SK-N-SH (cell line): ENCODE data around the gene FAM241A. TPM values are rescaled to one million over a fixed set of nuclear protein-coding genes. Genes with fewer than 3 reads are reported as not detected.

Experiments
- CTCF ChIA-PET: fragments of 300-600, 350-600 bp; formaldehyde crosslinking; extraction: SDS; loops from one replicate; lab custom pipeline; 2021; lab: Yijun Ruan, JAX
- POLR2A ChIA-PET: fragments of 350-600 bp; sonication (Branson Sonifier 250); formaldehyde crosslinking; extraction: SDS; loops from one replicate; lab custom pipeline; 2020; ENCODE audit warnings: antibody characterized with exemption, inconsistent platforms; lab: Yijun Ruan, JAX
- DNase-seq: peaks from one replicate; pipeline ENCODE4 v3.0.0; 2012
- H2AFZ ChIP-seq: fragments of 200-600 bp; sonication (generic); 2 replicates; pipeline ENCODE4 v1.8.1; 2016; ENCODE audit warnings: antibody characterized with exemption, mild to moderate bottlenecking, low read depth
- H3F3A ChIP-seq: fragments of 200-600 bp; sonication (generic); replicated peaks from 2 replicates; pipeline ENCODE3; 2016; ENCODE audit warnings: antibody characterized with exemption, mild to moderate bottlenecking; ENCODE audit not compliant: insufficient read depth
- H3K27ac ChIP-seq, 2 experiments: fragments of 200-500 bp in 1 of 2; fragments of 200-600 bp in 1 of 2; sonication (Bioruptor generic) in 1 of 2; sonication (generic), shearing (Covaris generic) in 1 of 2; 2 replicates each; pipeline versions ENCODE4 v1.5.1 to v1.6.1; 2014 to 2016; ENCODE audit warnings: low read depth in 2 of 2, inconsistent platforms in 1 of 2, low read length in 1 of 2, mild to moderate bottlenecking in 1 of 2, mixed read lengths in 1 of 2
- H3K27me3 ChIP-seq: fragments of 200-600 bp; sonication (generic), shearing (Covaris generic); 2 replicates; pipeline ENCODE4 v1.6.1; 2016; ENCODE audit warnings: mixed run types; ENCODE audit not compliant: insufficient read depth
- H3K36me3 ChIP-seq, 2 experiments: fragments of 200-500 bp in 1 of 2; fragments of 200-600 bp in 1 of 2; sonication (Bioruptor generic) in 1 of 2; sonication (generic) in 1 of 2; replicated peaks in 1 of 2; 2 replicates each; pipeline versions ENCODE3 to v1.5.1; 2014 to 2016; ENCODE audit warnings: low read length in 1 of 2, mild to moderate bottlenecking in 1 of 2; ENCODE audit not compliant: insufficient read depth in 2 of 2, control insufficient read depth in 1 of 2
- H3K4me1 ChIP-seq, 2 experiments: fragments of 200-500 bp in 1 of 2; fragments of 200-600 bp in 1 of 2; sonication (Bioruptor generic) in 1 of 2; sonication (generic), shearing (Covaris generic) in 1 of 2; 2 replicates each; pipeline versions ENCODE4 v1.5.1 to v1.6.1; 2014 to 2016; ENCODE audit warnings: low read depth in 1 of 2, low read length in 1 of 2, mixed run types in 1 of 2; ENCODE audit not compliant: insufficient read depth in 2 of 2, control insufficient read depth in 1 of 2
- H3K4me2 ChIP-seq: fragments of 200-600 bp; sonication (generic), shearing (Covaris generic); 2 replicates; pipeline ENCODE4 v1.6.1; 2017; ENCODE audit warnings: mixed run types
- H3K4me3 ChIP-seq, 2 experiments: fragments of 200-500 bp in 1 of 2; fragments of 200-600 bp in 1 of 2; sonication (Bioruptor generic) in 1 of 2; sonication (generic), shearing (Covaris generic) in 1 of 2; 2 replicates each; pipeline versions ENCODE4 v1.5.1 to v1.8.1; 2014 to 2016; ENCODE audit warnings: low read depth in 2 of 2, inconsistent platforms in 1 of 2, low read length in 1 of 2, mild to moderate bottlenecking in 1 of 2, mixed read lengths in 1 of 2, moderate library complexity in 1 of 2
- H3K79me2 ChIP-seq: fragments of 200-600 bp; sonication (generic); 2 replicates; pipeline ENCODE4 v1.8.1; 2017; ENCODE audit warnings: mild to moderate bottlenecking; ENCODE audit not compliant: insufficient read depth
- H3K9ac ChIP-seq: fragments of 200-600 bp; sonication (generic); 2 replicates; pipeline ENCODE4 v1.6.1; 2017; ENCODE audit warnings: mixed run types
- H3K9me2 ChIP-seq: fragments of 200-600 bp; sonication (generic); 2 replicates; pipeline ENCODE4 v1.6.1; 2017; ENCODE audit warnings: mixed run types
- H3K9me3 ChIP-seq: fragments of 200-600 bp; sonication (generic); 2 replicates; pipeline ENCODE4 v1.6.1; 2017; ENCODE audit warnings: mixed run types, mild to moderate bottlenecking, moderate library complexity
- H4K20me1 ChIP-seq: fragments of 200-600 bp; sonication (generic); 2 replicates; pipeline ENCODE4 v1.6.1; 2017; ENCODE audit warnings: mild to moderate bottlenecking, mixed run types; ENCODE audit not compliant: insufficient read depth
- EP300 ChIP-seq, 2 experiments: IDR thresholded peaks; 2 replicates each; pipeline versions ENCODE4 v1.4.0 to v1.6.1; 2012; ENCODE audit warnings: borderline replicate concordance in 1 of 2, low read depth in 1 of 2, low read length in 1 of 2
- FOXM1 ChIP-seq: IDR thresholded peaks from 2 replicates; pipeline ENCODE4 v1.4.0; 2012; ENCODE audit warnings: low read depth, mild to moderate bottlenecking
- GABPA ChIP-seq: IDR thresholded peaks from 2 replicates; pipeline ENCODE4 v1.4.0; 2012; ENCODE audit warnings: low read depth, mild to moderate bottlenecking
- GATA2 ChIP-seq: sonication (generic); formaldehyde crosslinking; IDR thresholded peaks from 2 replicates; pipeline ENCODE4 v1.5.0; 2020; ENCODE audit warnings: mild to moderate bottlenecking, missing genetic modification reagents
- IRF3 ChIP-seq: fragments of 150-350 bp; IDR thresholded peaks from 2 replicates; pipeline ENCODE4 v1.6.1; 2016; ENCODE audit warnings: mild to moderate bottlenecking, low read depth, low read length
- MAX ChIP-seq: IDR thresholded peaks from 2 replicates; pipeline ENCODE4 v1.4.0; 2012; ENCODE audit warnings: low read depth
- MEF2A ChIP-seq: IDR thresholded peaks from 2 replicates; pipeline ENCODE4 v1.4.0; 2012; ENCODE audit warnings: low read depth, borderline replicate concordance
- NFIC ChIP-seq: IDR thresholded peaks from 2 replicates; pipeline ENCODE4 v1.4.0; 2012; ENCODE audit warnings: borderline replicate concordance
- PBX3 ChIP-seq: IDR thresholded peaks from 2 replicates; pipeline ENCODE4; 2012
- RAD21 ChIP-seq: IDR thresholded peaks from 2 replicates; pipeline ENCODE4 v1.6.1; 2012; ENCODE audit warnings: mild to moderate bottlenecking, low read length
- RCOR1 ChIP-seq: fragments of 150-350 bp; IDR thresholded peaks from 2 replicates; pipeline ENCODE4 v1.6.1; 2017; ENCODE audit warnings: antibody characterized with exemption, low read length
- RFX5 ChIP-seq: IDR thresholded peaks from 2 replicates; pipeline ENCODE4 v1.6.1; 2012; ENCODE audit warnings: mild to moderate bottlenecking, improper control_type of control experiment, low read length
- RXRA ChIP-seq: IDR thresholded peaks from 2 replicates; pipeline ENCODE4 v1.4.0; 2012; ENCODE audit warnings: low read depth, mild to moderate bottlenecking, borderline replicate concordance
- TAF1 ChIP-seq: IDR thresholded peaks from 2 replicates; pipeline ENCODE4 v1.6.1; 2012; ENCODE audit warnings: low read depth, mild to moderate bottlenecking, low read length, moderate library complexity, borderline replicate concordance
- TCF12 ChIP-seq: IDR thresholded peaks from 2 replicates; pipeline ENCODE4 v1.4.0; 2012
- TEAD4 ChIP-seq: IDR thresholded peaks from 2 replicates; pipeline ENCODE4 v1.4.0; 2012; ENCODE audit warnings: mild to moderate bottlenecking, borderline replicate concordance; ENCODE audit not compliant: insufficient read depth
- USF1 ChIP-seq: IDR thresholded peaks from 2 replicates; pipeline ENCODE4 v1.4.0; 2012; ENCODE audit warnings: low read depth, borderline replicate concordance
- USF2 ChIP-seq: fragments of 150-350 bp; IDR thresholded peaks from 2 replicates; pipeline ENCODE4 v1.6.1; 2017; ENCODE audit warnings: antibody characterized with exemption, low read length, low read depth, borderline replicate concordance
- WGBS: methylation state at CpG from one replicate; pipeline ENCODE4 v1.1.6; 2017; ENCODE audit warnings: low lambda C conversion rate; 5-methylcytosine and 5-hydroxymethylcytosine counted together
- polyA plus RNA-seq, 3 experiments: library from polyadenylated mRNA; depleted of rRNA; stranded (reverse); fragments of >200 nt; gene quantifications; 2 replicates each; pipeline ENCODE4 v1.2.3, GENCODE V29; 2012

FAM241A gene
- polyA plus RNA-seq, 1 of the 3 experiments (the other 2 are of a cell fraction): 0.44 TPM

GRCh38 chr4:112156112-112156511 lies 10.9 kb downstream of the FAM241A start:
- Histone ChIP-seq H3K36me3 (no peaks in the 10 kb centered on the region), H4K20me1 (no peaks in the 10 kb centered on the region), H3K4me3 (no peak overlapping the region), H3K9me3 (no peaks in the 10 kb centered on the region), H3K4me2 (no peak overlapping the region), H3K9ac (no peak overlapping the region), H3K4me1 (no peaks in the 10 kb centered on the region), H3K27me3 (no peaks in the 10 kb centered on the region), H2AFZ (no peak overlapping the region), H3K27ac (no peak overlapping the region), H3K79me2 (no peaks in the 10 kb centered on the region), H3F3A (no peaks in the 10 kb centered on the region), H3K9me2 (no peaks in the 10 kb centered on the region)
- CTCF ChIA-PET: interaction anchor here (1.1 kb wide), 1 partner anchor 9 kb away, joined by 3 read pairs; no protein-coding TSS in a partner anchor
- WGBS: 71% methylated on average over 1 of the region's 1 CpG
- POLR2A ChIA-PET: no interaction called here
- no peak for DNase-seq
- TF ChIP-seq IRF3 (no peak), TAF1 (no peak), FOXM1 (no peak), RXRA (no peak), NFIC (no peak), RFX5 (no peak), USF2 (no peak), TEAD4 (no peak), PBX3 (no peak), MEF2A (no peak), TCF12 (no peak), GABPA (no peak), EP300 (IDR thresholded peaks at IDR 0.05; ENCODE audit: borderline replicate concordance in 1 of 2, low read depth in 1 of 2, low read length in 1 of 2) (no peak), RAD21 (no peak), RCOR1 (no peak), GATA2 (CRISPR knock-in tag) (no peak), USF1 (no peak), MAX (no peak)
